HepG2 (cell line): ENCODE measurements around the gene KATNAL2. TPM values are rescaled to one million over a fixed set of nuclear protein-coding genes. Genes with fewer than 3 reads are reported as not detected.

Experiments used
- ATAC-seq: fragments of 200-7000 bp; cut with Tn5 transposase; 3 replicates; pipeline ENCODE4 v1.9.1; 2020; ENCODE audit warnings: mild to moderate bottlenecking, moderate library complexity
- BruUV-seq: library from RNA; stranded (reverse); fragments of 400-500 nt; replicated peaks from 2 replicates; lab custom pipeline; 2021; lab: Mats Ljungman, UMichigan
- CTCF ChIA-PET: fragments of 300-600 bp; formaldehyde crosslinking; extraction: SDS; loops from one replicate; lab custom pipeline; 2021; ENCODE audit warnings: low total read pairs, inconsistent platforms, low intra/inter-chr PET ratio; lab: Yijun Ruan, JAX
- POLR2A ChIA-PET: fragments of 350-600 bp; sonication (Branson Sonifier 250); formaldehyde crosslinking; loops from one replicate; lab custom pipeline; 2020; ENCODE audit warnings: antibody characterized with exemption, inconsistent platforms; lab: Yijun Ruan, JAX
- DNase-seq: peaks from one replicate; pipeline ENCODE4 v3.0.0-alpha.2; 2015; ENCODE audit warnings: low spot score
- FAIRE-seq: peaks from 3 replicates; lab custom pipeline; 2011; peaks lifted over from hg19 to GRCh38; lab: Jason Lieb, UNC
- H2AFZ ChIP-seq: one replicate; pipeline ENCODE4 v1.6.1; 2011; ENCODE audit warnings: low read length, inconsistent platforms
- H3K27ac ChIP-seq: fragments of 300-600 bp; 3 replicates; pipeline ENCODE4 v1.8.0; 2011; ENCODE audit warnings: mixed run types, mild to moderate bottlenecking, mixed read lengths, low read length, inconsistent platforms; ENCODE audit not compliant: insufficient read depth; ENCODE audit errors: extremely low read length
- H3K27me3 ChIP-seq, 2 experiments: fragments of 200-600 bp in 1 of 2; 2 replicates in 1 of 2; 3 replicates in 1 of 2; pipeline versions ENCODE4 v1.6.0 to v1.8.0; 2011; ENCODE audit warnings: low read length in 2 of 2, mild to moderate bottlenecking in 2 of 2, moderate library complexity in 2 of 2, inconsistent platforms in 1 of 2; ENCODE audit not compliant: insufficient read depth in 2 of 2, control insufficient read depth in 1 of 2
- H3K36me3 ChIP-seq, 2 experiments: fragments of 200-600 bp in 1 of 2; replicated peaks in 1 of 2; 2 replicates in 1 of 2; 3 replicates in 1 of 2; pipeline versions ENCODE4 v1.5.1 to v1.8.0; 2011; ENCODE audit warnings: low read length in 2 of 2, inconsistent platforms in 1 of 2; ENCODE audit not compliant: insufficient read depth in 2 of 2, control insufficient read depth in 1 of 2
- H3K4me1 ChIP-seq: 2 replicates; pipeline ENCODE4 v1.5.1; 2012; ENCODE audit warnings: low read length, inconsistent platforms; ENCODE audit not compliant: insufficient read depth
- H3K4me2 ChIP-seq: 2 replicates; pipeline ENCODE4 v1.6.0; 2011; ENCODE audit warnings: low read depth, low read length, inconsistent platforms
- H3K4me3 ChIP-seq, 3 experiments: fragments of 200-600 bp in 1 of 3; sonication (generic), shearing (Covaris generic) in 1 of 3; replicated peaks in 1 of 3; 2 replicates each; pipeline ENCODE4 v1.5.1; 2011 to 2016; ENCODE audit warnings: low read length in 3 of 3, inconsistent platforms in 2 of 3, low read depth in 2 of 3, mild to moderate bottlenecking in 2 of 3, control low read depth in 1 of 3, mixed read lengths in 1 of 3; ENCODE audit not compliant: insufficient read depth in 1 of 3
- H3K79me2 ChIP-seq: one replicate; pipeline ENCODE4 v1.6.1; 2011; ENCODE audit warnings: low read length, inconsistent platforms; ENCODE audit not compliant: insufficient read depth
- H3K9ac ChIP-seq: 2 replicates; pipeline ENCODE4 v1.6.0; 2011; ENCODE audit warnings: mild to moderate bottlenecking, low read depth, low read length, inconsistent platforms; ENCODE audit not compliant: insufficient read depth
- H3K9me3 ChIP-seq: 2 replicates; pipeline ENCODE4 v1.5.1; 2012; ENCODE audit warnings: mild to moderate bottlenecking, low read length
- H4K20me1 ChIP-seq: 2 replicates; pipeline ENCODE4 v1.6.0; 2011; ENCODE audit warnings: inconsistent platforms, mild to moderate bottlenecking, low read length, moderate library complexity; ENCODE audit not compliant: insufficient read depth
- AHDC1 ChIP-seq: sonication (generic); formaldehyde crosslinking; IDR thresholded peaks from 2 replicates; pipeline ENCODE4 v1.5.1; 2020; ENCODE audit warnings: mild to moderate bottlenecking, missing genetic modification reagents, borderline replicate concordance
- GABPB1 ChIP-seq: IDR thresholded peaks from 2 replicates; pipeline ENCODE4 v1.6.1; 2016; ENCODE audit warnings: mild to moderate bottlenecking, missing genetic modification reagents, moderate library complexity, missing compliant biosample characterization
- MAFK ChIP-seq, 2 experiments: IDR thresholded peaks in 1 of 2; conservative IDR thresholded peaks in 1 of 2; 2 replicates each; pipeline ENCODE4 v1.6.1; 2011; ENCODE audit warnings: improper control_type of control experiment in 2 of 2, low read length in 2 of 2
- NCOA5 ChIP-seq: sonication (generic); formaldehyde crosslinking; IDR thresholded peaks from 2 replicates; pipeline ENCODE4 v1.4.0; 2020; ENCODE audit warnings: missing genetic modification reagents
- ONECUT2 ChIP-seq: sonication (generic); formaldehyde crosslinking; IDR thresholded peaks from 2 replicates; pipeline ENCODE4 v1.4.0; 2020; ENCODE audit warnings: missing genetic modification reagents
- POLR2AphosphoS5 ChIP-seq: IDR thresholded peaks from 2 replicates; pipeline ENCODE4 v1.6.1; 2012; ENCODE audit warnings: low read depth, low read length
- SATB2 ChIP-seq: sonication (generic); formaldehyde crosslinking; IDR thresholded peaks from 2 replicates; pipeline ENCODE4 v1.5.0; 2020; ENCODE audit warnings: missing genetic modification reagents
- SMC3 ChIP-seq: IDR thresholded peaks from 2 replicates; pipeline ENCODE4 v1.6.1; 2011; ENCODE audit warnings: low read length, improper control_type of control experiment
- SNAPC2 ChIP-seq: sonication (generic); formaldehyde crosslinking; IDR thresholded peaks from 2 replicates; pipeline ENCODE4 v1.8.1; 2022; ENCODE audit warnings: mild to moderate bottlenecking, missing genetic modification reagents
- SRY ChIP-seq: sonication (generic); formaldehyde crosslinking; IDR thresholded peaks from 2 replicates; pipeline ENCODE4 v1.8.0; 2022; ENCODE audit warnings: mild to moderate bottlenecking, missing genetic modification reagents
- STAG1 ChIP-seq: sonication (generic); formaldehyde crosslinking; IDR thresholded peaks from 2 replicates; pipeline ENCODE4 v1.4.0; 2020; ENCODE audit warnings: missing genetic modification reagents
- TCF12 ChIP-seq, 2 experiments: fragments of 450-650 bp in 1 of 2; sonication (generic) in 1 of 2; formaldehyde crosslinking in 1 of 2; IDR thresholded peaks; 2 replicates each; pipeline versions ENCODE4 v1.6.1 to v1.8.0; 2017 to 2022; ENCODE audit warnings: antibody characterized with exemption in 1 of 2, mild to moderate bottlenecking in 1 of 2, missing genetic modification reagents in 1 of 2, moderate library complexity in 1 of 2
- ZBTB14 ChIP-seq: sonication (generic); formaldehyde crosslinking; IDR thresholded peaks from 2 replicates; pipeline ENCODE4 v1.4.0; 2020; ENCODE audit warnings: missing genetic modification reagents
- ZNF251 ChIP-seq: sonication (generic); formaldehyde crosslinking; IDR thresholded peaks from 2 replicates; pipeline ENCODE4 v1.9.0; 2021; ENCODE audit warnings: mild to moderate bottlenecking, missing genetic modification reagents
- ZNF558 ChIP-seq: sonication (generic); formaldehyde crosslinking; IDR thresholded peaks from 2 replicates; pipeline ENCODE4 v1.9.0; 2022; ENCODE audit warnings: mild to moderate bottlenecking, missing genetic modification reagents, borderline replicate concordance
- ZNF878 ChIP-seq: sonication (generic); formaldehyde crosslinking; IDR thresholded peaks from 2 replicates; pipeline ENCODE4 v1.8.1; 2023; ENCODE audit warnings: mild to moderate bottlenecking, missing genetic modification reagents, moderate library complexity
- WGBS: methylation state at CpG from one replicate; pipeline ENCODE4 v1.1.6; 2017; ENCODE audit warnings: low lambda C conversion rate; 5-methylcytosine and 5-hydroxymethylcytosine counted together
- in situ Hi-C: cut with HindIII; loops from 2 replicates; pipeline ENCODE4 v1.10.0; 2017; ENCODE audit warnings: low pct_unique_long_range_greater_than_20kb; ENCODE audit not compliant: extremely low pct_ligation_motif_present
- intact Hi-C: fragments of 100-400 bp; cut with micrococcal nuclease; formaldehyde crosslinking; loops from one replicate; pipeline ENCODE4 v1.10.0; 2022; ENCODE audit not compliant: unreplicated experiment
- polyA plus RNA-seq, 8 experiments: library from polyadenylated mRNA; depleted of rRNA in 3 of 8; stranded (reverse) in 7 of 8; unstranded in 1 of 8; fragments of >200 nt; fragmentation: Illumina TruSeq in 4 of 8; extraction: Trizol in 4 of 8; gene quantifications; 2 replicates each; pipeline versions ENCODE4 v1.2.1 to v1.2.3, GENCODE V29; 2011 to 2016; ENCODE audit warnings: low read depth in 4 of 8, missing spikeins in 1 of 8, mixed read lengths in 1 of 8; ENCODE audit not compliant: insufficient read depth in 1 of 8
- total RNA-seq, 5 experiments: library from RNA; depleted of rRNA; stranded (reverse); fragments of >200 nt; fragmentation: Illumina TruSeq; extraction: Trizol; gene quantifications; 2 replicates each; pipeline ENCODE4 v1.2.3, GENCODE V29; 2016; ENCODE audit warnings: low read depth in 1 of 5
- TF ChIP-seq, protein P1 (sequence below): sonication (generic); formaldehyde crosslinking; IDR thresholded peaks from 2 replicates; pipeline ENCODE4 v1.5.0; 2020; ENCODE audit warnings: mild to moderate bottlenecking, missing genetic modification reagents, moderate library complexity

The KATNAL2 gene
- total and polyA plus RNA-seq, 2 of the 13 experiments (the other 11 are each of a cell fraction or from before 2014, with no cell fraction given), result not detected

DNA sequence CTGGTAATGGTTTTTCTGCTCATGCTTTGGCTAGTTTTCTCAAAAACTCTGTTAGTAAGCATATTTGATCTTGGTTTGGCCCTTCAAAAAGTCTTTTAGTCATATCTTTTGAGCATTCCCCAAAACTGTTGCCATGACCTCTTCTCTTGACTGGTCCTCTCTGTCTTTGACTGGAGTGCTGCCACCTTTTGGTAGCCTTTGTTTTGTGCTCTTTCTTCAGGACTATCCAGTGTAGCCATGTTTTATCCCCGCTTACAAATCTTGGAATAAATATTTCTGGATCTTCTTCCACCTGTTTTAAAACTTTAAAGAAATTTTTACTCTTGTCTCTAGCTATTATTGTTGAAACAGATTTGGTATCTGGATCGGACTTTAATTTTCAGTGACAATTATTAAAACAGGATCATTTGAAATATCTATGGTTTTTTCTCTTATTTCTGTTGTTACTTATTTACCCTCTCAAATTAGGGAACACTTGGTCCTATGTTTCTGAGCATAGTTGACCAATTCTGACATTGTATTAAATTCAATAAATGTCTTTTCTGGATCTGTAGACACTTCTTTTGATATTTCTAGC lies 119.0 kb downstream of the KATNAL2 start:
- H3K9me3 ChIP-seq, result no peaks in the 10 kb centered on the region
- H4K20me1 ChIP-seq, result no peaks in the 10 kb centered on the region
- H2AFZ ChIP-seq, result no peak overlapping the region
- H3K27me3 ChIP-seq, result peaks cover 3 to 40% of the 10 kb centered on the region in 2 experiments
- H3K4me1 ChIP-seq, result no peaks in the 10 kb centered on the region
- ATAC-seq (peak; percentile 82), DNase-seq (peak; percentile 28), FAIRE-seq (peak; percentile 70)
- 11% methylated on average over 2 of the region's 2 CpGs for WGBS
- H3K36me3 ChIP-seq, result no peaks in the 10 kb centered on the region
- no peaks in the 10 kb centered on the region for H3K79me2 ChIP-seq
- no peak overlapping the region for H3K4me2 ChIP-seq
- POLR2A ChIA-PET, result no interaction called here
- in situ Hi-C loops (no loop called here), intact Hi-C loops (no loop called here)
- H3K9ac ChIP-seq, result no peak overlapping the region
- BruUV-seq, result no TSS peak
- H3K4me3 ChIP-seq, result no peak overlapping the region
- CTCF ChIA-PET, result interaction anchor here (1.1 kb wide), 1 partner anchor 86 kb away, joined by 4 read pairs; no protein-coding TSS in a partner anchor
- no peak overlapping the region for H3K27ac ChIP-seq
- TF ChIP-seq SMC3 (peak; percentile 45), SNAPC2 (CRISPR knock-in tag) (no peak), NCOA5 (no peak), ZNF558 (CRISPR knock-in tag) (no peak), ZNF251 (CRISPR knock-in tag) (no peak), POLR2AphosphoS5 (no peak), STAG1 (peak; percentile 38; the same call in 1 of the 2 replicates), ZNF878 (CRISPR knock-in tag) (no peak), ONECUT2 (no peak), SATB2 (CRISPR knock-in tag) (no peak), MAFK (conservative IDR thresholded peaks at IDR 0.05 in 1 of 2, IDR thresholded peaks at IDR 0.05 in 1 of 2; ENCODE audit: low read length in 2 of 2) (0 out of 4 replicates have a peak, but pooled peaks of 1 of the 2 experiments have one; percentile 3), TCF12 (IDR thresholded peaks at IDR 0.05) (no peak), TCF12 (CRISPR knock-in tag; IDR thresholded peaks at IDR 0.05) (no peak), ZBTB14 (CRISPR knock-in tag) (no peak), AHDC1 (CRISPR knock-in tag) (no peak), SRY (CRISPR knock-in tag) (no peak), GABPB1 (no peak)
- TF ChIP-seq, protein P1, sequence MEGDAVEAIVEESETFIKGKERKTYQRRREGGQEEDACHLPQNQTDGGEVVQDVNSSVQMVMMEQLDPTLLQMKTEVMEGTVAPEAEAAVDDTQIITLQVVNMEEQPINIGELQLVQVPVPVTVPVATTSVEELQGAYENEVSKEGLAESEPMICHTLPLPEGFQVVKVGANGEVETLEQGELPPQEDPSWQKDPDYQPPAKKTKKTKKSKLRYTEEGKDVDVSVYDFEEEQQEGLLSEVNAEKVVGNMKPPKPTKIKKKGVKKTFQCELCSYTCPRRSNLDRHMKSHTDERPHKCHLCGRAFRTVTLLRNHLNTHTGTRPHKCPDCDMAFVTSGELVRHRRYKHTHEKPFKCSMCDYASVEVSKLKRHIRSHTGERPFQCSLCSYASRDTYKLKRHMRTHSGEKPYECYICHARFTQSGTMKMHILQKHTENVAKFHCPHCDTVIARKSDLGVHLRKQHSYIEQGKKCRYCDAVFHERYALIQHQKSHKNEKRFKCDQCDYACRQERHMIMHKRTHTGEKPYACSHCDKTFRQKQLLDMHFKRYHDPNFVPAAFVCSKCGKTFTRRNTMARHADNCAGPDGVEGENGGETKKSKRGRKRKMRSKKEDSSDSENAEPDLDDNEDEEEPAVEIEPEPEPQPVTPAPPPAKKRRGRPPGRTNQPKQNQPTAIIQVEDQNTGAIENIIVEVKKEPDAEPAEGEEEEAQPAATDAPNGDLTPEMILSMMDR (CRISPR knock-in tag), result peak; percentile 67
